ENCODE data around the gene CACFD1.

The CACFD1 gene

GRCh38 chr9:133514460-133515239 is 54.9 kb downstream of the CACFD1 start:
- no peak overlapping the region for H3K4me3 Mint-ChIP-seq
- no peaks in the 10 kb centered on the region for H3K36me3 Mint-ChIP-seq
- H3K9me3 Mint-ChIP-seq: no peaks in the 10 kb centered on the region
- ATAC-seq (replicated peaks): no peak
- peaks cover 0 to 1% of the 10 kb centered on the region in 2 donors for H3K4me1 Mint-ChIP-seq
- no peak for DNase-seq
- peaks cover 10 to 20% of the 10 kb centered on the region in 2 donors for H3K27me3 Mint-ChIP-seq
- H3K27ac Mint-ChIP-seq: no peak overlapping the region

- Mint-ChIP-seq H3K27ac (no peak overlapping the region), H3K4me3 (no peak overlapping the region), H3K9me3 (no peaks in the 10 kb centered on the region), H3K4me1 (no peaks in the 10 kb centered on the region), H3K36me3 (no peaks in the 10 kb centered on the region), H3K27me3 (peaks cover 9 to 18% of the 10 kb centered on the region in 2 donors)
- ATAC-seq (replicated peaks) (no peak), DNase-seq (no peak)
These were observed 55.4 kb downstream of the CACFD1 start for GRCh38 chr9:133515240-133515610.

GRCh38 chr9:133515615-133516255 is 56.0 kb downstream of the CACFD1 start:
- H3K9me3 Mint-ChIP-seq: no peaks in the 10 kb centered on the region
- H3K27me3 Mint-ChIP-seq: peaks cover 9 to 18% of the 10 kb centered on the region in 2 donors
- no peak overlapping the region for H3K27ac Mint-ChIP-seq
- ATAC-seq (replicated peaks) (no peak), DNase-seq (no peak)
- no peak overlapping the region for H3K4me3 Mint-ChIP-seq
- H3K4me1 Mint-ChIP-seq: no peaks in the 10 kb centered on the region
- H3K36me3 Mint-ChIP-seq: no peaks in the 10 kb centered on the region

GRCh38 chr9:133516256-133516960 is 56.6 kb downstream of the CACFD1 start:
- Mint-ChIP-seq H3K9me3 (no peaks in the 10 kb centered on the region), H3K4me1 (no peaks in the 10 kb centered on the region), H3K4me3 (no peak overlapping the region), H3K27ac (no peak overlapping the region), H3K36me3 (no peaks in the 10 kb centered on the region), H3K27me3 (peaks cover 9 to 18% of the 10 kb centered on the region in 2 donors)
- no peak for DNase-seq
- no peak for ATAC-seq (replicated peaks)

GRCh38 chr9:133516961-133517350 is 57.2 kb downstream of the CACFD1 start:
- Mint-ChIP-seq H3K4me1 (no peaks in the 10 kb centered on the region), H3K27me3 (peaks cover 9 to 18% of the 10 kb centered on the region in 2 donors), H3K36me3 (no peaks in the 10 kb centered on the region), H3K4me3 (no peak overlapping the region), H3K9me3 (no peaks in the 10 kb centered on the region), H3K27ac (no peak overlapping the region)
- DNase-seq (no peak), ATAC-seq (replicated peaks) (no peak)

- no peak overlapping the region for H3K4me3 Mint-ChIP-seq
- DNase-seq (no peak), ATAC-seq (replicated peaks) (no peak)
- no peaks in the 10 kb centered on the region for H3K9me3 Mint-ChIP-seq
- H3K27me3 Mint-ChIP-seq: peaks cover 9 to 18% of the 10 kb centered on the region in 2 donors
- H3K27ac Mint-ChIP-seq: no peak overlapping the region
- H3K36me3 Mint-ChIP-seq: no peaks in the 10 kb centered on the region
- H3K4me1 Mint-ChIP-seq: no peaks in the 10 kb centered on the region
These were observed 57.9 kb downstream of the CACFD1 start for GRCh38 chr9:133517711-133518110.

- H3K9me3 Mint-ChIP-seq: no peaks in the 10 kb centered on the region
- H3K36me3 Mint-ChIP-seq: no peaks in the 10 kb centered on the region
- no peak for ATAC-seq (replicated peaks)
- H3K27ac Mint-ChIP-seq: no peak overlapping the region
- no peak for DNase-seq
- H3K4me3 Mint-ChIP-seq: no peak overlapping the region
- H3K4me1 Mint-ChIP-seq: no peaks in the 10 kb centered on the region
- peaks cover 9 to 20% of the 10 kb centered on the region in 2 donors for H3K27me3 Mint-ChIP-seq
These were observed 58.4 kb downstream of the CACFD1 start for GRCh38 chr9:133518200-133518599.

GRCh38 chr9:133518706-133519449 is 59.1 kb downstream of the CACFD1 start:
- no peak overlapping the region for H3K27ac Mint-ChIP-seq
- H3K27me3 Mint-ChIP-seq: peaks cover 9 to 27% of the 10 kb centered on the region in 2 donors
- ATAC-seq (replicated peaks) (no peak), DNase-seq (no peak)
- H3K9me3 Mint-ChIP-seq: no peaks in the 10 kb centered on the region
- H3K36me3 Mint-ChIP-seq: no peaks in the 10 kb centered on the region
- no peak overlapping the region for H3K4me3 Mint-ChIP-seq
- no peaks in the 10 kb centered on the region for H3K4me1 Mint-ChIP-seq

- H3K27ac Mint-ChIP-seq: no peak overlapping the region
- no peaks in the 10 kb centered on the region for H3K36me3 Mint-ChIP-seq
These were observed 59.9 kb downstream of the CACFD1 start for GRCh38 chr9:133519693-133520092.

GRCh38 chr9:133520121-133520835 is 60.5 kb downstream of the CACFD1 start:
- H3K27me3 Mint-ChIP-seq: peaks cover 9 to 29% of the 10 kb centered on the region in 2 donors

More at GRCh38 chr9:133519693-133520092, 59.9 kb downstream of the CACFD1 start:
- no peaks in the 10 kb centered on the region for H3K9me3 Mint-ChIP-seq
- no peak for DNase-seq
- H3K27me3 Mint-ChIP-seq: peaks cover 9 to 29% of the 10 kb centered on the region in 2 donors
- H3K4me1 Mint-ChIP-seq: no peaks in the 10 kb centered on the region
- no peak overlapping the region for H3K4me3 Mint-ChIP-seq
- ATAC-seq (replicated peaks): no peak

More at GRCh38 chr9:133520121-133520835, 60.5 kb downstream of the CACFD1 start:
- Mint-ChIP-seq H3K9me3 (no peaks in the 10 kb centered on the region), H3K27ac (no peak overlapping the region), H3K4me1 (no peaks in the 10 kb centered on the region), H3K36me3 (no peaks in the 10 kb centered on the region), H3K4me3 (no peak overlapping the region)
- ATAC-seq (replicated peaks): no peak
- DNase-seq: no peak
